HG03521 (cell line): ENCODE results near the gene ZNF428.
"Not testable (repeated sequence)": the region's sequence is repeated elsewhere in the genome, so short reads cannot be mapped to it uniquely, and the experiment has no call there.

Experiments
- ATAC-seq: cut with Tn5 transposase; IDR thresholded peaks from one replicate; pipeline ENCODE4 v1.9.1; 2021; ENCODE audit warnings: mild to moderate bottlenecking, moderate library complexity; ENCODE audit not compliant: unreplicated experiment

Gene ZNF428, protein sequence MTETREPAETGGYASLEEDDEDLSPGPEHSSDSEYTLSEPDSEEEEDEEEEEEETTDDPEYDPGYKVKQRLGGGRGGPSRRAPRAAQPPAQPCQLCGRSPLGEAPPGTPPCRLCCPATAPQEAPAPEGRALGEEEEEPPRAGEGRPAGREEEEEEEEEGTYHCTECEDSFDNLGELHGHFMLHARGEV

DNA sequence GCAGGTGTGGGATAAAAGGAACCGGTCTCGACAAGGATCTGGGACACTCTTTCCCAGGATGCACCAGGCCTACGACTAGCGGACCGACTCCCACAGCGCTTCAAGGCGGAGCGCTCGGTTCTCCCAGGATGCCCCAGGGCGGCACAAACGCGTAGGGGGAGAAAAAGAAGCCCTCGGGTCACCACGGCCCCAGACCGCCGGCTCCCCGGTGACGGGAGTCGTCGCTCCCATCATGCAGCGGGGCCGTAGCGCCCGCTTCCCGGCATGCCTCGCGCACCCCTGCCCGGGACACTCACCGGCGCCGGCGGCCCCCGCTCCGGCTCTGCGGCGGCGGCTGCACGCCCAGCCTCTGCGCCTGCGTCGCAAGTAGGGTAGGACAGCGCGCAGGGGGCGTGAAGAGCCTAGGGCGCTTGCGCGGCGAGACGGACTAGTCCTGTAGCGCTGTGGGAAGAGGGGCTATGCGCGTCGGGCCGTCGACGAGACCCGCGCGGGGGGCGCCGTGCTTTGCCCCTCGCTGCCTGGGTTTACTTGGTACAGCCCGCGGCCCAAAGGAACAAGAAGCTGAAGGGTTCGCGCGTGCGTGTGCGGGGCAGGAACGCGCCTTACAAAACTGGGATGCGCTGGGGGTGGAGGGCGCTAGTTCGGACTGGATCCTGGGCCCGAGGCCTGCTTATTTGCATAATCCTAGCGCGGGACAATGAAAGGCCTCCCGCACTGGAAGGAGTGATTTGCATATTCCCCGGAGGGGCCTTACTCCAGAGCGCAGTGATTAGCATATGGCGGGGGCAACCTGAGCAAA is at the start of gene ZNF428:
Gene ZNF428, minus strand, starts transcription at position 368 of the 799 bp plus-strand sequence. CDS start 5,325 bp downstream, outside the sequence.
- peak; percentile 83 for ATAC-seq

DNA sequence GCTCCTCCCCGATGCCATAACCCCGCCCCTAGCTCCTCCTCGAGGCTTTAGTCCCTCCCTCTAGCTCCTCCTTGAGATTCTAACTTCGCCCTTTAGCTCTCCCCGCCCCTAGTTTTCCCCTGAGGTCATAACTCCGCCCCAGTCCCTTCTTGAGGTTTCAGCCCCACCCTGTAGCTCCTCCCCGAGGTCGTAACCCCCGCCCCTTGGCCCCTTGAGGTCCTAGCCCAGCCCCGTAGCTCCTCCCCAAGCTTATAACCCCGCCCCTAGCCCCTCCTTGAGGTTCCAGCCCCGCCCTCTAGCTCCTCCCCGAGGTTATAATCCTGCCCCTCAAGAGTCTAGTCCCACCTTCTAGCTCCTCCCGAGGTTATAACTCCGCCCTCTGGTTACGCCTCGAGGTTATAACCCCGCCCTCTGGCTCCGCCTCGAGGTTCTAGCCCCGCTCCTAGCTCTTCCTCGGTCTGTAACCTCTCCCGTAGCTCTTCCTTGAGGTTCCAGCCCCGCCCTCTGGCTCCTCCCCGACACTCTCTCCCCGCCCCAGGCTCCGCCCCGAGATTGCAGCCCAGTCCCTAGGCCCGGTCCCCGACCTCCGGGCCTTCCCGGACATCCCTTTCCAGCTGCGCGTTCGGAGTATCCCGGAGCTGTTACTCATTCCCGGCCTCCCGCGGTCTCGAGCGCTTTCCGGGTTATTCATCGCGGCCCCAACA is 49.1 kb upstream of the ZNF428 start:
- ATAC-seq: peak; percentile 84

DNA sequence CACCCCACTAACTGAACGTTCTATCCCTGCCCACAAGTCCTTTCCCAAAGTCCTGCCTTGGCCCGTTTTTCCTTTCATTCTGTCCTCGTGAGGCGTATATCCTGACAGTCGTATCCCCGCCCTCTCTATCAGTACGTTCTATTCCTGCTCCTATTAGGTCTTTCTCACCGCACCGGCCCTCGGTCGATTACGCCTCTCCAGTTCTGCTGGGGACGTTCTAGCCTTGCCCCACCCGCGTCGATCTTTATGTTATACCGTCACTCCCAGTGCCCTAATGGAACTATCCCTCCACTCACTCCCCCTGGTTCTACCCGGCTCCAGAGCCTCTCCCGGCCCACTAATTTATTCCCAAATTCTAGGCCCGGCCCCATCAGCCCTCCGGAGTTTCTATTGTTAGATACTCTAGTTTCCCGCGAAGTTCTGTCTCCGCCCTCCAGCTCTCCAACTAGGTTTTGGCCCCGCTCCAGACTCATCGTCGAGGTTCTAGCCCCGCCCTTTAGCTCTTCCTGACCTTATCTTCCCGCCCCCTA is 48.5 kb upstream of the ZNF428 start:
- ATAC-seq: no peak

DNA sequence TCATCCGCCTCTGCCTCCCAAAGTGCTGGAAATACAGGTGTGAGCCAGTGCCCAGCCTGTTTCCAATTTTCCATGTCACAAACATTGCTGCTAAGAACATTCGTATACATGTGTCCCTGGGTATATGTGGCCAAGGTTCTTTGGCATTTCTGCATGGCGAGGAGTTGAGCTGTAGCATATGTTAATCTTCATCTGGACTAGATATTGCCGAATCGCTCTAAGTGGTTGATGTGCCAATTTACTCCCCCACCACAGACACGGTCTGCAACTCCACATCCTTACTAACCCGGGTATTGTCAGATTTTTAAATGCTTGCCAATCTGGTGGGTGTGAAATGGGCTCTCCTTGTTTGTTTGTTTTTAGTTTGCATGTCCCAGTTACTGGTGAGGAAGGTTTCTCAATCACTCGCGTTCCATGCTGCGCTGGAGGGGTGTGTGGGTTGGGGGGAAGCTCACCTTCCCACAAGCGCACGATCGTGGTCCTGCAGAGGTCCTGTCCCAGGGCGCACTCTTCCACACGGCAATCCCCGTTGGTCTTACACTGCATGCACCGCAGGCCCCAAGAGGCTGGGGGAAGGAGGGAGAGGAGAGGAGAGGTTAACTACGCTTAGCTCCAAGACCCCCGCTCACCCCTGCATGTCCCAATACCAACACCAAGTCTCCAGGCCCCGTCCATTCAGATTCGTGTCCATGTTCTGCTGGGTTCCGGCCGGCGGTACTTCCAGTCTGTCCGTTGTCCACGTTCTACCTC is 47.9 kb upstream of the ZNF428 start:
- no peak for ATAC-seq

DNA sequence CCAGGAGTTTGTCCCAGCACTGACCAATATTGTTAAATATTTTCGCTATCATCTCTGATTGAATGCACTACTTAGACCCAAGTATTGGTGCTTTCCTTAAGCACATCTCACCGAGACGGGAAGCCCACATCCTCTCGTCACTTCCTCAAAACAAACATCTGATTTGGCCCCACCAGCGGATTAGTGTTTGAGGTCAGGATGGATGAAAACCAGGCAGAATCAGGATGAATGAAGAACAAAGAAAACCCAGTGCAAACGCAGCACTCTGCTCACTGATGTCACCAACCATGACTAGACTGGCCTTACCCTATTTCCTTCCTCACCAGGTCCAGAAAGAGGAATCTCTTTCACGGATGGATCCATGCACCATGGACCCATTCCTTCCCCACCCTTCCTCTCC is 44.6 kb upstream of the ZNF428 start:
- ATAC-seq: no peak

DNA sequence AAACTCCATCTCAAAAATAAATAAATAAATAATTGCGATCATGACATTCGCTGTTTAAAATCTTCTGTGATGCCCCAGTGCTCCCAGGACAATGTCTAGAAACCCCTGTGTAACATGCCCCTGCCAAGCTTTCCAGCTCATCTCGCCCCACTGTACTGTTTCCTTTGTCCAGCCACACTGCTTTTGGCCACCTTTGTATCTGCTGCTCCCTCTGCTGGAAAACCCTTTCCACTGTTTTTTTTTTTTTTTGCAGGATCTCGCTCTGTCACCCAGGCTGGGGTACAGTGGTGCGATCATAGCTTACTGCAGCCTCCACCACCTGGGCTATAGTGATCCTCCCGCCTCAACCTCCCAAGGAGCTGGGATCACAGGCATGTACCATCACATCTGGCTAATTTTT is 43.1 kb upstream of the ZNF428 start:
- ATAC-seq: no peak

DNA sequence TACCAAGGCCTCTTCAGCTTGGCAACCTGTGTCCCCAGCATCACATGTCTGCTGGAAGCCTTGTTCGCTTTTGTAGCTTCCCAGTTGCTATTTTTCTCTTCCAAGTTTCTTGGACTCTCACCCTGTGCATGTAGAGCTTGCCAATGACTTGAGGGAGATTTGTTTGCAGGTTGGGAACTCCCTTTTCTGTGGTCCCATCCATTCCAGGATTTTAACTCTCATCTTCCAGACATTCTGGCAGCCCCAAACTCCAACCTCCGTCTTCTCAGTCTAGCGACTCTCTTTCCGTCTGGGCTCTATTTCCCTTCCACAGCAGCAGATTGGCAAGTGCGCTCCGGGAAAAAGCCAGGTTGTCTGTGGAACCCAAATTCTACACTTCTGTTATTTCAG is 41.5 kb upstream of the ZNF428 start:
- ATAC-seq: no peak

DNA sequence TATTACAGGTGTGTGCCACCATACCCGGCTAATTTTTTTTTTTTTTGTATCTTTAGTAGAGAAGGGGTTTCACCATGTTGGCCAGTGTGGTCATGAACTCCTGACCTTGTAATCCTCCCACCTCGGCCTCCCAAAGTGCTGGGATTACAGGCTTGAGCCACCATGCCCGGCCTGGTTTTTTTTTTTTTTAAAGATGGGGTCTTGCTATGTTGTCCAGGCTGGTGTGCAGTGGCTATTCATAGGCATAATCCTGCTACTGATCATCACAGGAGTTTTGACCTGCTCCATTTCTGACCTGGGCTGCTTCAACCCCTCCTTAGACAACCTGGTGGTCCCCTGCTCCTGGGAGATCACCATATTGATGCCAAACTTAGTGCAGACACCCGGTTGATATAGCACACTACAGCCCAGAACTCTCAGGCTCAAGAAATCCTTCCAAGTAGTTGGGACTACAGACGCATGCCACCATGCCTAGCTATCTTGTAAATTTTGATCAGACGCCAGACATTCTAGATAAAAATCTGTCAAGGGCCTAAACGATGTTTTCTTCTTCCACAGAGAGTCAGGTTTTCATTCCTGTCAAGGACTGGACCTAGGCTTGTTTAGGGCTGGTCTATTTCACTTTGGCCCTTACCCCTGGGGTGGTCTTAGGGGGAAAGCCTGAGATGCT is 41.0 kb upstream of the ZNF428 start:
- ATAC-seq: no peak

DNA sequence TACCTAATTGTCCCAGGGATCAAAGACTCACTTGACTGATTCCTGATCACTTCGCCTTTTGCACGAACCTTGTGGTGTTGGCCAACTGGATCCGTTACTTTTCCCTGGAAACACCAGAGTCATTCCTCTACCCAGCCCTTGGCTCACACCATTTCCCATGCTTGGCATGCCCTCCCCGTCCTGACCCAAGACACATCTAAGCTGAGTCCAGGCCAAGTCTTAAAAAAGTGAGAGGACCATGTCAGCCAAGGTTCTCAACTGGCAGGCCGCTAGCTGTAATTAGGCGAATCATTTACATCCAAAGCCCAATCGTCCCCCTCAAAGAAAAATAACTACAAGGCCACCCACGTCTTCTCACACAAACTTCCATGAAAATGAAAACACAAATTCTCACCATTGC is 39.1 kb upstream of the ZNF428 start:
- no peak for ATAC-seq

DNA sequence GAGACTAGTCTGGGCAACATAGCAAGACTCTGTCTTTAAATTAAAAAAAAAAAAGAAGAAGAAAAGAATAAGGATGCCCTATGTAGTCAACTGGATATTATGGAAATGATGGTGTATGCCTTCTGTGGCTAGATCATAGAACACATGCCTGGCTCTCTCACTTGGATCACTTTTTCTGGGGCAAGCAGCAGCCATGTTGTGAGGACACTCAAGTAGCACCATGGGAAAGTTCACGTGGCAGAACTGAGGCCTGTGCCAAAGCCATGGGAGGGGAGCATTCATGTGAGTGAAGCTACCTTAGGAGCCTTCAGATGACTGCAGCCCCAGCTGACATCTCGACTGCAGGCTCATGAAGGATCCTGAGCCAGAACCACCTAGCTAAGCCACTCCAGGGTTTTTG is 38.6 kb upstream of the ZNF428 start:
- ATAC-seq: no peak

DNA sequence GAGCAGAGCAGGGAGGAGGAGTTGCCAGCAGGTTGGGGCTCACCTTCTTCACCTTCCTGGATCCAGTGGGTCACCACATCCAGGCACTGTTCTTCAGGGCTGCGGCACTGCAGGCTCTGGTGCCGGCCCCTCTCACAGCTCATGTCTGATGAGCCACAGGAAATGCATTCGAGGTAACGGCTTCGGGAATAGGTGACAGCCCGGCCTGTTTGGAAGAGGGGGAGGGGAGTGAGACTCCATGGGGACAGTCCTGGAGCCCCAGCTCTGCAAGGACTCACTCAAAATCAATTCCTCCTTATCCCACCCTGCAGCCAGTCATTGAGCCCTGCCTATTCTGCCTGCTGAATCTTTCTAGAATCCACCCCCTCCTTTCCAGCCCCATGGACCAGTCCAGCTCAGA is 37.0 kb upstream of the ZNF428 start:
- ATAC-seq: no peak

DNA sequence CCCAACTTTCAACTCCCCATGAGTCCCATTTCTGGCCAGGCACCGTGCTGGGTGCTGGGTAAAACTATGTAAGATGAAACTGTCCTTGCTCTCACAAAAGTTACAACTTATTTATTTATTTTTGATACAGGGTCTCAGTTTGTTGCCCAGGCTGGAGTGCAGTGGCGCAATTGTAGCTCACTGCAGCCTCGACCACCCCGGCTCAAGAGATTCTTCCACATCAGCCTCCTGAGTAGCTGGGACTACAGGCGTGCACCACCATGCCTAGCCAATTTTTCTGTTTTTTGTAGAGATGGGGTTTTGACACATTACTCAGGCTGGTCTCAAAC is 33.1 kb upstream of the ZNF428 start:
- no peak for ATAC-seq

DNA sequence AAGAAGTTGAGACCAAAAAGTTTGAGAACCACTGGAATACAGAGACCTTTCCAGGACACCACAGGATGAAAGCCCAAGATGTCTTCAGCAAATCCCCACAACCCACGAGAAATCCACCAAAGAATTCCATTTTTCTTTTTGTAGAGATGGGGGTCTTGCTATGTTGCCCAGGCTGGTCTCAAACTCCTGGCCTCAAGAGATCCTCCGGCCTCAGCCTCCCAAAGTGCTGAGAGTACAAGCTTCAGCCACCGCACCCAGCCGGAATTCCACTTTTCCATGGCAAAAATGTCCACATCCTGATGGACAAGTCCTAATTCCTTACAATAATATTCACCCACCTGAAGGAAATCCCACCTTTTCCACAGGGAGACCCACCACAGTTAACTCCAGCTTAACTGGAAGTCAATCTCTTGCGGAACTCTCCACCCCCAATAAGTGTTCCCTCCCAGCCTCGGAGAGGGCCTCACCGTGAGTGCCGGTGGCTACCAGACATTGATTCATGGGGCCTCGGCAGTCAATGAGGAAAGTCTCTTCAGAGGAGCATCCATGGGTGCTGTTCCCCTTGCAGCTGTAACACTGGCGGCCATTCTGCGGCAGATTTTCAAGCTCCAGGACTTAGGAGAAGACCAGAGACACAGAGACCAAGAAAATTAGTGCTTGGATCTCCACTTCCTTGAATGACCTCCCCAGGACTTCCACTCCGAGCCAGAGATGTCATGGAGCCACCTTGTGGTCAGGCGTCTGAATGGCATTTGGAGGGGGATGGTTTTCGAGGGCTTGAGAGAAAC is 32.5 kb upstream of the ZNF428 start:
- no peak for ATAC-seq

DNA sequence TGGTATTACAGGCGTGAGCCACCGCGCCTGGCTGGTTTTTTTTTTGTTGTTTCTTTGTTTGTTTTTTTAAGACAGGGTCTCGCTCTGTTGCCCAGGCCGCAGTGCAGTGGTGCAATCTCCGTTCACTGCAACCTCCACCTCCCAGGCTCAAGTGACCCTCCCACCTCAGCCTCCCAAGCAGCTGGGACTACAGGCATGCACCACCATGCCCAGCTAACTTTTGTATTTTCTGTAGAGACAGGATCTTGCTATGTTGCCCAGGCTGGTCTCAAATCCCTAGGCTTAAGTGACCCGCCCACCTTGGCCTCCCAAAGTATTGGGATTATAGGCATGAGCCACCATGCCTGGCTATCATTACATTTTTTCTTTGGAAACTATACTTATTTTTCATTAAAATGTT is 30.8 kb upstream of the ZNF428 start:
- ATAC-seq: not testable (repeated sequence)

DNA sequence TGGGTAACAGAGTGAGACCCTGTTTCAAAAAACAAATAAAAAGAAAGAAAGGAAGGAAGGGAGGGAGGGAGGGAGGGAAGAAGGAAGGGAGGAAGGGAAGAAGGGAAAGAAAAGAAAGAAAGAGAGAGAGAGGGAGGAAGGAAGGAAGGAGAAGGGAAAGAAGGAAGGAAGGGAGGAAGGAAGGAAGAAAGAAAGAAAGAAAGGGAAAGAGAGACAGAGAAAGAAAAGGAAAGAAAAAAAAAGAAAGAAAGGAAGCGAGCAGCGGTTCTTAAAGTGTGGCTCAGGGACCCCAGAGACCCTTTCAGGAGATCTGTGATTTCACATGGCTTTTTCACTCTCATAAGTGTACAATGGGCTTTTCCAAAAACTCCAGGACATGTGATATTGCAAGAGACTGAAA is 30.1 kb upstream of the ZNF428 start:
- no peak for ATAC-seq

DNA sequence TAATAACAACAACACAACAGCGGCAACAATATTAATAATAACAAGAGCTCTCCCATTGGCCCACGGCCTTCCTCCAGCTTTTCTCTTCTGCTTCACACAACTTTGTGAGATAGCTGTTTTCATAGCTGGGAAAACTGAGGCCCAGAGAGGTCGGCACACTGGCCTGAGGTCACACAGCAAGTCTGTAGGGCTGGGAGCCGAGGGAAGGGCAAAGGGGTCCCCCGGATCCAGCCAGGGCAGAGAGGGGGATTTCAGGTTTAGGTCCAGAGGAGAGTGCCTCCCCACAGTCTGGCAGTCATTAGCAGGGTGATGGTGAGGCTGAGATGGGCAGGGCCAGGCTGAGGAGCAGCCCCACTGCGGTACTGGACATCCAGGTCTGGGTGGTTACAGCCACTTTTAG is 29.2 kb upstream of the ZNF428 start:
- ATAC-seq: no peak

DNA sequence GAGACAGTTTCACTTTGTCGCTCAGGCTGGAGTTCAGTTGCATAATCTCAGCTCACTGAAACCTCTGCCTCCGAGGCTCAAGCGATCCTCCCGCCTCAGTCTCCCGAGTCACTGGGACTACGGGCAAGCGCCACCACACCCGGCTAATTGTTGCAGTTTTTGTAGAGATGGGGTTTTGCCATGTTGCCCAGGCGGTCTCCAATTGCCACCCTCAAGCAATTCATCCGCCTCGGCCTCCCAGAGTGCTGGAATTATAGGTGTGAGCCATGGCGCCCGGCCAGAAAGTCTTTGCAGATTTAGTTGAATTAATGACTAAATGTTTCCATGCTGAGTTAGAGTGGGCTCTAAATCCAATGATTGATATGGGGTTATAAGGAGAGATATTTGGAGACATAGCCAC is 24.8 kb upstream of the ZNF428 start:
- no peak for ATAC-seq

DNA sequence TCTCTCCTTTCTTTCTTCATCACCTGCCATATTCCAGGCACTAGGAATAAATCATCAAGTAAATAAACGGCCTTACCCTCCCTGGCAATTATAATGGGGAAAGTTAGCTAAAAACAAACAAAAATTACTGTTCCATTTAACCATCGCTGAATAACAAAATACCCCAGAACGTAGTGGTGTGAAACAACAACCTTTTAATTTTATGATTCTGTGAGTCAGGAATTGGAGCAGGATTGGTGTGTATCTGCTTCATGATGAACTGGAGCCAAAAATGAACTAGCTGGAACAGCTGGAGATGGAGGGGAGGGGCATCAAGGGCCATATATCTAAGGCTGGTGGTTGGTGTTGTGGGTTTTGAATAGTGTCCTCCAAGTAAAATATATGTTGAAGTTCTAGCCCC is 23.9 kb upstream of the ZNF428 start:
- ATAC-seq: no peak

DNA sequence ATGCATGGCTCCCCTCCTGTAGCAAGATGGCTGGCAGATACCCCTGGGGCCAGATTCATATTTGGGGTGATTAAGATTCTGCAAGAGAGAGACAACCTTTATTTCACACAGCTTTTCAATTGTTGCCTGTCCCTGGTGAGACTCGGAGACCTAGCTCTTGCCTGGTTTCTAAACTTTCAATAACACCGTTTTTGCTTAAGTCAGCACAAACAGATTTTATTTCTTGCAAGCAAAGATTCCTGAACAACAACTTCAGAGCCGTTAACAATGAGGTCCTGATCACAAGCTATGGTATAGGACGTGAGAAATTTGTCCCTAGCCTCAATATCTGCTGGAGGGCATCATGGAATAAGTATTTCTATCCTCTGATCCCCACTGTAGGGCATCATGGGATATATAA is 23.1 kb upstream of the ZNF428 start:
- ATAC-seq: no peak

DNA sequence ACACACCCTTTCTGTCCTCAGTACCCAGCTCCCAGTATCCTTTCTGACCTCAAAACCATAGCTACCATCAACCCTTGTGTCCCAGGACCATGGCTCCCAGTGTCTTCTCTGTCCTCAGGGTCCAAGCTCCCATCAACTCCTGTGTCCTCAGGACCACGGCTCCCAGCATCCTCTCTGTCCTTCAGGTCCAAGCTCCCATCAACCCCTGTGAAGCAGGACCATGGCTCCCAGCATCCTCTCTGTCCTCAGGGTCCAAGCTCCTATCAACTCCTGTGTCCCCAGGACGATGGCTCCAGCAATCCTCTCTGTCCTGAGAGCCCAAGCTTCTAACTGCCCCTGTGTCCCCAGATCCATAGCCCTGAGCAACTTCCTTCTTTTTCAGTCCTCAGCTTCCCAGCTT is 21.9 kb upstream of the ZNF428 start:
- no peak for ATAC-seq
